Measurements from ENCODE around the gene UBE2O. TPM values are rescaled to one million over a fixed set of nuclear protein-coding genes. Genes with fewer than 3 reads are reported as not detected.

UBE2O gene
- total RNA-seq, 1 donor from 2014 or later, result 35.7 TPM

- Histone ChIP-seq H3K4me3 (peak overlapping the region; percentile 16), H3K27ac (replicated peaks) (peak overlapping the region; percentile 71), H3K4me1 (peaks cover 67% of the 10 kb centered on the region), H3K27me3 (ENCODE audit: low read depth) (no peaks in the 10 kb centered on the region), H3K36me3 (no peaks in the 10 kb centered on the region), H3K9me3 (replicated peaks) (no peaks in the 10 kb centered on the region)
- no peak for TF ChIP-seq CTCF (IDR thresholded peaks at IDR 0.05; ENCODE audit: borderline replicate concordance)
- intact Hi-C loops (cut with micrococcal nuclease), result no loop called here
- DNase-seq, result no peak
Measured at GRCh38 chr17:76427501-76428231, 25.3 kb downstream of the UBE2O start.

- no peaks in the 10 kb centered on the region for H3K27me3 ChIP-seq (ENCODE audit: low read depth)
- H3K4me1 ChIP-seq, result peaks cover 68% of the 10 kb centered on the region
- no peak for DNase-seq
- H3K9me3 ChIP-seq (replicated peaks), result no peaks in the 10 kb centered on the region
- no peak for TF ChIP-seq CTCF (IDR thresholded peaks at IDR 0.05; ENCODE audit: borderline replicate concordance)
- no peak overlapping the region for H3K4me3 ChIP-seq
- H3K27ac ChIP-seq (replicated peaks), result peak overlapping the region; percentile 71
- intact Hi-C loops (cut with micrococcal nuclease), result no loop called here
- H3K36me3 ChIP-seq, result no peaks in the 10 kb centered on the region
Measured at GRCh38 chr17:76426853-76427252, 26.1 kb downstream of the UBE2O start.

- Histone ChIP-seq H3K27me3 (ENCODE audit: low read depth) (no peaks in the 10 kb centered on the region), H3K9me3 (replicated peaks) (no peaks in the 10 kb centered on the region), H3K36me3 (no peaks in the 10 kb centered on the region), H3K27ac (replicated peaks) (no peak overlapping the region), H3K4me3 (no peak overlapping the region), H3K4me1 (peaks cover 70% of the 10 kb centered on the region)
- DNase-seq, result no peak
- TF ChIP-seq CTCF (IDR thresholded peaks at IDR 0.05; ENCODE audit: borderline replicate concordance), result no peak
- intact Hi-C loops (cut with micrococcal nuclease), result no loop called here
Measured at GRCh38 chr17:76422860-76423259, 30.1 kb downstream of the UBE2O start.

GRCh38 chr17:76422406-76422805 lies 30.5 kb downstream of the UBE2O start:
- H3K4me3 ChIP-seq, result no peak overlapping the region
- no peaks in the 10 kb centered on the region for H3K9me3 ChIP-seq (replicated peaks)
- TF ChIP-seq CTCF (IDR thresholded peaks at IDR 0.05; ENCODE audit: borderline replicate concordance), result no peak
- no peaks in the 10 kb centered on the region for H3K36me3 ChIP-seq
- no peaks in the 10 kb centered on the region for H3K27me3 ChIP-seq (ENCODE audit: low read depth)
- peak overlapping the region; percentile 73 for H3K27ac ChIP-seq (replicated peaks)
- intact Hi-C loops (cut with micrococcal nuclease), result no loop called here
- peaks cover 70% of the 10 kb centered on the region for H3K4me1 ChIP-seq
- DNase-seq, result no peak

GRCh38 chr17:76421044-76421407 lies 31.9 kb downstream of the UBE2O start:
- intact Hi-C loops (cut with micrococcal nuclease), result no loop called here
- H3K9me3 ChIP-seq (replicated peaks), result no peaks in the 10 kb centered on the region
- TF ChIP-seq CTCF (IDR thresholded peaks at IDR 0.05; ENCODE audit: borderline replicate concordance), result no peak
- DNase-seq, result no peak
- peak overlapping the region; percentile 73 for H3K27ac ChIP-seq (replicated peaks)
- peaks cover 74% of the 10 kb centered on the region for H3K4me1 ChIP-seq
- no peaks in the 10 kb centered on the region for H3K36me3 ChIP-seq
- no peak overlapping the region for H3K4me3 ChIP-seq
- no peaks in the 10 kb centered on the region for H3K27me3 ChIP-seq (ENCODE audit: low read depth)

All from left ventricle myocardium inferior (tissue), 1 donor.